ENCODE measurements around the gene CCN5. TPM values are rescaled to one million over a fixed set of nuclear protein-coding genes. Genes with fewer than 3 reads are reported as not detected.

CCN5 gene
- total and polyA plus RNA-seq, 2 of the 13 experiments (the other 11 are each of a cell fraction or from before 2014, with no cell fraction given) = 0.12 TPM; not detected in 1

DNA sequence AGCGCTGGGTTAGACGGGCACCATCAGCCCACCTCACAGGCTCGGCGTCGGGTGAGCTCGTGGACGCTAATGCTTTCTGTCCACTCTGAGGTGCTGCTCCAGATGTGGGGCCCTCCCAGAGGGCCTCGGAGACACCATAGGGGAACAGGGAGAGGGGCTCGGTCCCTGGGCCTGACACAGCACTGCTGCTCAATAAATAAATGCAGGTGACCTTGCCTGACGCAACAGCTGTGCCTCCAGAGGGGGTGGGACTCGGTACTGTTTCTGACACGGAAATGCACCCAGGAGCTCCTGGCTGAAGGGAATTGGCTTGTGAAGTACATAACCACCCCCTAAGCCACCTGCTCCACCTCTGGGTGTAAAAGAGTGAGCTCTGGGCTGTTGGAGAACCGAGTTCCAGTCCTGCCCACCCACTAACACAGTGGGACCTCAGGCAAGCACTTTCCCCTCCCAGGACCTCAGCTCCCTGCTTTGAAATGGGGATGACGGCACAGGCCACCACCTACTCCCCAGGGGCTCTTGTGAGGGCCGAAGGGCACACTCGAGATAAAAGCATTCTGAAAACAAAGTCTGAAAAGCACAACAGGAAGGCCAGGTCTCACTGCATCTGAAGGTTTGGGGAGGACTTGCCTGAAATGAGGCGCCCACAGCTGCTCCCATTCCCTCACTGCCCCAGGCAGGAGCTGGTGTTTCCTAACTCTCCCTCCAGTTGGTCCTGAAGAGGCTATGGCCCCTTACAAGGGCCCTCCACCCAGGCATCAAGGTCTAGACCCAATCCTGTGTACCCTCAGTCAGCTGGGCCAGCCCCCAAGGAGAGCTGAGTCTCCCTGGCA lies 37.1 kb downstream of the CCN5 start (continued):
- TF ChIP-seq, protein P1, sequence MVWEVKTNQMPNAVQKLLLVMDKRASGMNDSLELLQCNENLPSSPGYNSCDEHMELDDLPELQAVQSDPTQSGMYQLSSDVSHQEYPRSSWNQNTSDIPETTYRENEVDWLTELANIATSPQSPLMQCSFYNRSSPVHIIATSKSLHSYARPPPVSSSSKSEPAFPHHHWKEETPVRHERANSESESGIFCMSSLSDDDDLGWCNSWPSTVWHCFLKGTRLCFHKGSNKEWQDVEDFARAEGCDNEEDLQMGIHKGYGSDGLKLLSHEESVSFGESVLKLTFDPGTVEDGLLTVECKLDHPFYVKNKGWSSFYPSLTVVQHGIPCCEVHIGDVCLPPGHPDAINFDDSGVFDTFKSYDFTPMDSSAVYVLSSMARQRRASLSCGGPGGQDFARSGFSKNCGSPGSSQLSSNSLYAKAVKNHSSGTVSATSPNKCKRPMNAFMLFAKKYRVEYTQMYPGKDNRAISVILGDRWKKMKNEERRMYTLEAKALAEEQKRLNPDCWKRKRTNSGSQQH (CRISPR knock-in tag; IDR thresholded peaks at IDR 0.05; ENCODE audit: low read depth) = 0 out of 2 replicates have a peak, but pooled peaks have one; percentile 40
- TF ChIP-seq, protein P2, sequence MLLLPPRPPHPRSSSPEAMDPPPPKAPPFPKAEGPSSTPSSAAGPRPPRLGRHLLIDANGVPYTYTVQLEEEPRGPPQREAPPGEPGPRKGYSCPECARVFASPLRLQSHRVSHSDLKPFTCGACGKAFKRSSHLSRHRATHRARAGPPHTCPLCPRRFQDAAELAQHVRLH (CRISPR knock-in tag; IDR thresholded peaks at IDR 0.05; ENCODE audit: borderline replicate concordance, low read depth) = no peak
- TF ChIP-seq, protein P3, sequence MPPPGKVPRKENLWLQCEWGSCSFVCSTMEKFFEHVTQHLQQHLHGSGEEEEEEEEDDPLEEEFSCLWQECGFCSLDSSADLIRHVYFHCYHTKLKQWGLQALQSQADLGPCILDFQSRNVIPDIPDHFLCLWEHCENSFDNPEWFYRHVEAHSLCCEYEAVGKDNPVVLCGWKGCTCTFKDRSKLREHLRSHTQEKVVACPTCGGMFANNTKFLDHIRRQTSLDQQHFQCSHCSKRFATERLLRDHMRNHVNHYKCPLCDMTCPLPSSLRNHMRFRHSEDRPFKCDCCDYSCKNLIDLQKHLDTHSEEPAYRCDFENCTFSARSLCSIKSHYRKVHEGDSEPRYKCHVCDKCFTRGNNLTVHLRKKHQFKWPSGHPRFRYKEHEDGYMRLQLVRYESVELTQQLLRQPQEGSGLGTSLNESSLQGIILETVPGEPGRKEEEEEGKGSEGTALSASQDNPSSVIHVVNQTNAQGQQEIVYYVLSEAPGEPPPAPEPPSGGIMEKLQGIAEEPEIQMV (CRISPR knock-in tag; IDR thresholded peaks at IDR 0.05; ENCODE audit: low read depth) = no peak
- TF ChIP-seq ZSCAN25 (CRISPR knock-in tag; IDR thresholded peaks at IDR 0.05) (no peak), SALL1 (CRISPR knock-in tag; IDR thresholded peaks at IDR 0.05) (peak; percentile 44), ZNF205 (CRISPR knock-in tag; IDR thresholded peaks at IDR 0.05) (0 out of 2 replicates have a peak, but pooled peaks have one; percentile 25), ZNF225 (CRISPR knock-in tag; IDR thresholded peaks at IDR 0.05) (no peak), RFXAP (CRISPR knock-in tag; IDR thresholded peaks at IDR 0.05; ENCODE audit: borderline replicate concordance) (no peak), KLF16 (CRISPR knock-in tag; IDR thresholded peaks at IDR 0.05) (0 out of 4 replicates have a peak, but pooled peaks of 1 of the 2 experiments have one; percentile 42), PITX1 (CRISPR knock-in tag; IDR thresholded peaks at IDR 0.05) (no peak)
